SH-SY5Y (cell line): ENCODE measurements around the gene MGAM2.

Source experiments
- GATA2 ChIP-seq: IDR thresholded peaks from 2 replicates; pipeline ENCODE4 v1.6.1; 2011; ENCODE audit warnings: mild to moderate bottlenecking, low read depth, low read length
- GATA3 ChIP-seq: IDR thresholded peaks from 2 replicates; pipeline ENCODE4 v1.6.1; 2011; ENCODE audit warnings: low read depth, mild to moderate bottlenecking, low read length, moderate library complexity

- TF ChIP-seq GATA2 (no peak), GATA3 (no peak)
Measured at GRCh38 chr7:142097571-142097970, 13.9 kb upstream of the MGAM2 start.
